NCI-H748 treated with DMSO at 0.1 percent for 48 hours (cell line): ENCODE data around the gene XKR7.

Experiments
- DNase-seq: peaks from one replicate; lab custom pipeline; 2025; lab: John Stamatoyannopoulos, UW

XKR7 gene

DNA sequence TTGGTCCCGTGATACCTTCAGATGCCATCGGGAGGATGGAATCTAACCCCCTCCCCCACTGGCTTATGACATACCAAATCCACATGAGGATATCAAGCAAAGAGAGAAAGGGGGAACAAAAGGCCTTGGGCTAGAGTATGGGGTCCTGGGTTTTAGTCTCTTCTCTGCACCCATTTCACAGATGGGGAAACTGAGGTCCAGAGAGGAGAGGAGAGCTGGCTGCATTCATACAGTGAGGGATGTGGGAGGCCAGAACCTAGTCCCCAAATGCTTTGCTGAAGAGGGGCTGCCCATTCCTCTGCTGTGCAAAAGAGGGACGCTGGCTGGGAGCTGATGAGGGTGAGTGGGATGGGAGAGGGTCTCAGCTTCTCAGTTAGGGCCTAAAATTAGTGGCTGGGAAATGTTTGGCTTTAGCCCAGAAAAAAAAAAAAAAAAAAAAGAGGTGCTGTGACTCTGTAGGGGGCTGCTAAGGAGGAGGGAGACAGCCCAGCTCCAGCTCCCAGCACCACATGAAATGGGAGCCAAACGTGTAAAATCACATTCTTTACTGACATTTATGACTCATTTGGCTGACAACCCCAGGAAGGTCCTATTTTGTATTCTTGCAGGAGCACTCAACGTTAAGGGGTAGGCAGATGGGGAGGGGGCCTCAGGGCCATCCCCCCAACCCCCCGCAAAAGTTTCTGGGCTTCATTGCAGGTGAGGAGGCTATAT lies 11.9 kb downstream of the XKR7 start:
- no peak for DNase-seq

DNA sequence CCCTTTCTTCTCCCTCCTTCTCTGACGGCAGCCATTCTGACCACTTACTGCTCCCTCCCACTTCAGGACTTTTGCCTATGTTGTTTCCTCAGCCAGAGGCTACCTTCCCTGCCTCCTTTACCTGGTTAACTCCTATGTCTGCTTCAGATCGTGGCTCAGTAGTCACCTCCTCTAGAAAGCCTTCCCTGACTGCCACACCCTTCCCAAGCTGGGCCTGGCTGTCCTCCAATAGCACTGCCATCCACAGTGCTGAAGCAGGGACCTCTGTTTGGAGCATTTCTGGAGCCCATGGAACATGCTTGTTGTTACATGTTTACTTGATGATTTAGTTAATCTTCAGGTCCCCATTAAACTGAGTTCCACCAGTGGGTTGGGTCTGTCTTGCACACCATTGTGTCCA lies 13.8 kb downstream of the XKR7 start:
- DNase-seq, result no peak

DNA sequence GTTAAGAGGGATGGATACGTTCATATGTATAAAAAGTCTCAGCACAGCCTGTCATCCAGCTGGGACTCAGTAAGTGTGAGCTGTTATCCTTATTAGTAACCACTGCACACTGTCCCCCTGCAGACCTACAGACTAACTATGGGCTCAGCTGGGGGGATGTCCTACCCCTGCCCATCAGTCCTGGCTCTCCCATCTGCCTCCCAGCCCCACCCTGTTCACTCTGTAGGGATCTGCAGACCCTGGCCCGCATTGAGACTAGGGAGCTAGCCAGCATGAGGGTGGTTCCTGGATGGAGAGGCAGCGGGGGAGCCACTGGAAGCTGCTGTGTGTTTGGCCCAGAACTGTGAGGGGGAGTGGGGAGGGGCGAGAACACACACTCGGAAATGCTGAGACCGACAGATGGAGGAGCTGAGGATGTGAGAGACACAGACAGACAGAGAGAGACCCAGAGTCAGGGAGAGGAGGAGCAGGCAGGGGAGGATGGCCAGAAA lies 17.1 kb downstream of the XKR7 start:
- DNase-seq, result no peak

DNA sequence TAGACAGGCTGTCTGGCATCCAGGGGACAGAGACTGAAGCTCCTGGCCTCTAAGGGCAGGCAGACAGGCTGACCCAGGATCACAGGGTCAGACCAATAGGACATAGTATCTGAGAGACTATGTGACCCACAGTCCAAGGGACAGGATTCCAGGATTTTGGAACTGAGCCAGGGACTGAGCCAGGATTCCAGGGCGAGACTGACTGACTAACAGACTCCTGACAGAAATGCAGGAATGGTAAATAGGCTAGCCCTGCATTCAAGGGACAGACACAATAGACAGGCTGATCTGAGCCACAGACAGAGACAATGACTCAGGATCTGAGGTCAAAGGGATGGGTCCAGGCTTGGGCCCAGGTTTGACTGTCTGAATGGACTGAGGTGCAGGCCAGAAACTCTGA lies 19.8 kb downstream of the XKR7 start:
- no peak for DNase-seq

DNA sequence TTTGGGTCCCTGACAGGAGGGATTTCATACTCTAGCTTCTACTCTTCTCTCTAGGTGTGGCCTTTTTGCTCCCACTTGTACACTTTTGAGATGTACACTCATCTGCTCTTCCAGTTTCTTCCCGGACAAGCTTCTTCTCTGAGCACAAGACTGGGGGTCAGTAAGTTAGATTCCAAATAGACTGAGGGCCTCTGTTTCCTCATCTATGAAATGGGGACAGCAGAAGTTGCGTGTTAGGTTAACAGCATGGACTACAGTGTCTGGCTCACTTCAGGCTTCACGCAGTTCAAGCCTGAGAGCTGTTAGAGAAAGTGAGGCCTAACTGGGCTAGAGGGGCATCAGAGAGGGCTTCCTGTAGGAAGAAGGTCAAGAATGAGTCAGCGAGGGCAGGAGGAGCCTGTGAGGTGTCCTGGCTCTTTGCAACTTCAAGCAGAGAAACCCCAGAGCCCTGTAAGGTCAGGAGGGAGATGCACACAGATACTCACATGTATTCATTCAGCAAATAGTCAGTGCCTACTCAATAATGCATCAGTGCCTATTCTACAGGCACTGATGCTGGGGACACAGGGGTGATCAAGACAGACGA lies 20.6 kb downstream of the XKR7 start:
- DNase-seq, result no peak

DNA sequence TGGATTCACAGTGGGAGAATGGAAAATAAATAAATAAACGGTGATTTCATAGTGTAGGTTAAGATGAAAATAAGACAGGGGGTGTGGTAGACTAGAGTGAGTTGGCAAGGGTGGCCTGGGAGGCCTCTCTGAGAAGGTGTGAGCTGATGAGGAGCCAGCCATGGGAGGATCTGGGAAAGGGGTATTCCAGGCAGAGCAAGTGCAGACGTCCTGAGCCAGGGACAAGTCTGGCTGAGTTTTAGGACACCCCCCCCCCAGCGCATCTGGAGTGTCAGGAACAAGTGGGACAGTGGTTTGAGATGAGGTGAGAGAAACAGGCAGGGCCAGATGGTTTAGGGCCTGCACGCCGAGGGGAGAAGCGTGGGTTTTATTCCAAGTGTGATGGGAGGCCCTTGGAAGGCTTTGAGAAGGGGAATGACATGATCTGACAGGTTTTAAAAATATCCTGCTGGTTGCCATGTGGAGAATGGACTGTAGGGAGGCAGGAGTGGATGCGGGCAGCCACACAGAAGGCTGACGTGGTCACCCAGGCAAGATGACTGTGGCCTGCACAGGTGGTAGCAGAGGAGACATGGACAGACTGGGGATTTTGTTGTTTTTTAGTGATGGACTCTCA lies 21.2 kb downstream of the XKR7 start:
- DNase-seq, result no peak

DNA sequence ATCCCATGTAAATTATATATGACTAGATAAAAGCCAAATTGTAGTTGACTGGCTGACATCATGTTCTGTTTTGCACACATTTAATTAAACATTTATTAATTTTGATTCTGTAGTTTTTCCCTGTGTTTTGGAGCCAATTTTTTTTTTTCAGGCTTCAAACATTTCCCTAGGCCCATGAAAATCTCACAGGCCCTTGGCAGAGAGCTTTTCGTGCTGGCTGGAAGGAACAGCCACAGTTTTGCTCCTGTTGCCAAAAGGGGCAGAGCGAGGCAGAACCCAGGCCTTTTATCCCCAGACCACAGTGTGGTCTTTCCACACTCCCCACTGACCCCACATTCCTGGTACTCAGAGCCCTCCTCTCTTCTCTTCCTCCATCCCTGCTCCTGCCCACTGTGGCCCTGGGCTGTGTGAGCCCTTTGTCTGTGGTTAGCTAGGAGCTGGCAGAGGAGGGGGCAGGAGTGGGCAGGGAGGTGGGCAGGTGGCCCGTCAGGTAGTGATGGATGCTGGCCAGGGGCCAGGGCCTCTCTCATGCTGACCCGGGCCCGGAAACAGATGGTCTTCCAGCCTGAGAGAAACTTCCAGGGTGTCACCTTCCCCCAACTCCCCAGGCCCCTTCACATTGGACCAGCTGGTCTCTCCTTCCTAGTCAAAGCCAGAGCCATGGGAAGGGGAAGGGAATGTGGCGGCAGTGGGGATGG lies 22.8 kb downstream of the XKR7 start:
- DNase-seq, result no peak

DNA sequence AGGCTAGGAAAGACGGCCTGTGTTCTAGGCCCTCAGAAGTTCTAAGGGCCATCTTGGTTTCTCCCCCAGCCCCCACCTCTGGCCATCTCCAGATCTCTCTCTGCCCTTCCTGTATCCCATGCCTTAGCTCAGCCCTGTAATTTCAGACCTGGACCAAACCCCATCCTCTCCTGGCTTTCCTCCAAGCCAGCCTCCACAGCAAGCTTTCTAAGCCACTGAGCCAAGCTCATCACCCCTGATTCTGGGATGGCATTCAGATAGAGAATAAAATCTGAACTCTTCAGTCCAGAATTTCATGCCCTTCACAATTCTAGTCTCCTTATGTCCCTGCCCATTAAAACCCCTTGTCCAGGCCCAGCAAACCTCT lies 23.4 kb downstream of the XKR7 start:
- no peak for DNase-seq

DNA sequence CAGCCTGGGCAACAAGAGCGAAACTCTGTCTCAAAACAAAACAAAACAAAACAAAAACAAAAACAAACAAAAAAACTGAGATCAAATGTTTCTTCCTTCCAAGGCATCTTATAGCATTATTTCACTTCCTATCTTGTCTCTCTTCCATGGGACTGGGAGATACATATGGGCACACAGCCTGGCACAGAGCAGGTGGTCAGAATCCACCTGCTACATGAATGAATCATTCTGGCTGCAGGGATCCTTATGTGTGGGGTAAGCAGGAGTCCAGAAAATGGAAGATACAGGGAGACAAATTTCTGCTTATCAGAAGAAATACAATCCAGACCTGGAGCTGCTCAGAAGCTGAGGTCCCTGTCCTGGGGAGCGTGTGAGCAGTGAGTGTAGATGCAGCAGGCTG lies 24.1 kb downstream of the XKR7 start:
- DNase-seq, result no peak

DNA sequence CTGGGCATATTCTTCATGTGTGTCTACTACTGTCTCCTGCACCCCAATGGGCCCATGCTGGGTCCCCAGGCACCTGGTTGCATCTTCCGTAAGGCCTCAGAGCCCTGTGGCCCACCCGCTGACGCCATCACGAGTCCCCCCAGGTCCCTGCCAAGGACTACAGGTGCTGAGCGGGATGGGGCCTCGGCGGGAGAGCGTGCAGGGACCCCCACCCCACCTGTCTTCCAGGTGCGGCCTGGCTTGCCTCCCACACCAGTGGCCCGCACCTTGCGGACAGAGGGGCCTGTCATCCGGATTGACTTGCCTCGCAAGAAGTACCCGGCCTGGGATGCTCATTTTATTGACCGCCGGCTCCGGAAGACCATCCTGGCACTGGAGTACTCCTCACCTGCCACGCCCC lies 29.0 kb downstream of the XKR7 start:
- no peak for DNase-seq

DNA sequence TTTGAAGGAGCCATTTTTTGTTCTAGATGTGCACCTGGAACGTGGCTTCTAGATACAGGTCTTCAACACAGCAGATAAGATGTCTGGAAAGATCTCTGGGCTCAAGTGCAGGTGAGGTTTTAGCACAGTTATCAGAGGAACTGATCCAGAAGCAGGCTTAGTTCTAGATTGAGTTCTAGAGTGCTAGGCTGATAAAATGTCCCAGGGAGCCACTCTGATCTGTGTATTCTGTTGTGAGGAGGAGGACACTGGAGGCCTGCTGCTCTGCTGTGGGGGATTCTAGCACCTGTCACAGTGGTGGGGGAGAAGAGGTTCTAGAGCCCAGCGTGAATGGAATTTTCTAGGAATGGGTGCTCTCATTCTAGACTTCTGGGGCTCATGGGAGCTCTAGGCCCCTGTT lies 30.3 kb downstream of the XKR7 start:
- DNase-seq, result no peak

DNA sequence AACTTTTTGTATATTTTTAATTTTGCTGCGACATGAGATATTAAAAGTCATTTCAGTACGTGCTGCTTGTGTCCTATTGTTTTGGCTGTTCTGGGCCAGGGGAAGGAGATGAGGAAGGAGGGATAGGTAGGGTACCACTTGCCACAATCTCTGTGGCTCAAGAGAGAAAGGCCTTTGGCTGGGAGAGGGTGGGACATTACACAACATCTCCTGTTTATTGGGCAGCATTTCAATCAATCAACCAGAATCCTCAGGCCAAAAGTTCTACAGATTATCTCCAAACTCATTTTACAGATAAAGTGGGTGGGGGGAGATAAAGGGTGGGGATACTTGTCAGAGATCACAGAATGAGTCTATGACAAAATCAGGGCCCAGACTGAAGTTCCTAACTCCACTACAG lies 35.4 kb downstream of the XKR7 start:
- DNase-seq, result no peak

DNA sequence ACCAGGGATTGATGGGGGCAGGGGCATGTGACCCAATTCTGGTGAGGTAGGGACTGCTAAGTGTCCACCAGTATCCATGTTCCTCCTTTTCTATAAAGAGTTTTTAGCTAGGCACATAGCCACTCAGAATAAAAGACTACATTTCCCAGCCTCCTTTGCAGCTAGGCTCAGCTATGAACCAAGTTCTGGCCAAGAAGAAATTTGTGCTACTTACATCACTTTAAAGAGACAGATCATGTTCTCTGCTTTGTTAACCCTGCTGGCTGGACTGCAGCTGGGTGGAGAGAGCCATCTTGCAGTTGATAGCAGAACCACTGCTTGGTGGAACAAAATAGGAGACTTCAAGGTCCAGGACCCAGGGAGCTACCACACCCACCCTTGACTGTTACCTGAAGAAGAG lies 37.0 kb downstream of the XKR7 start:
- no peak for DNase-seq

DNA sequence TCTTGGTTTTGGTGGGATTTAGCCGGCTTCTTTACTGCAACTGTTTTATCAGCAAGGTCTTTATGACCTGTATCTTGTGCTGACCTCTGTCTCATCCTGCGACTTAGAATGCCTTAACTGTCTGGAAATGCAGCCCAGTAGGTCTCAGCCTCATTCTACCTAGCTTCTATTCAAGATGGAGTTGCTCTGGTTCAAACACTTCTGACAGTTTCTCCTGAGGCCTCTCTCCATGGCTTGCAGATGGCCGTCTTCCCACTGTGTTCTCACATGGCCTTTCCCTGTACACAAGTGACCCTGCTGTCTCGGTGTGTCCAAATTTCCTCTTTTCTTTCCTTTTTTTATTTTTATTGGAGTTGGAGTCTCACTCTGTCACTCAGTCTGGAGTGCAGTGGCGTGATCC lies 38.1 kb downstream of the XKR7 start:
- no peak for DNase-seq

DNA sequence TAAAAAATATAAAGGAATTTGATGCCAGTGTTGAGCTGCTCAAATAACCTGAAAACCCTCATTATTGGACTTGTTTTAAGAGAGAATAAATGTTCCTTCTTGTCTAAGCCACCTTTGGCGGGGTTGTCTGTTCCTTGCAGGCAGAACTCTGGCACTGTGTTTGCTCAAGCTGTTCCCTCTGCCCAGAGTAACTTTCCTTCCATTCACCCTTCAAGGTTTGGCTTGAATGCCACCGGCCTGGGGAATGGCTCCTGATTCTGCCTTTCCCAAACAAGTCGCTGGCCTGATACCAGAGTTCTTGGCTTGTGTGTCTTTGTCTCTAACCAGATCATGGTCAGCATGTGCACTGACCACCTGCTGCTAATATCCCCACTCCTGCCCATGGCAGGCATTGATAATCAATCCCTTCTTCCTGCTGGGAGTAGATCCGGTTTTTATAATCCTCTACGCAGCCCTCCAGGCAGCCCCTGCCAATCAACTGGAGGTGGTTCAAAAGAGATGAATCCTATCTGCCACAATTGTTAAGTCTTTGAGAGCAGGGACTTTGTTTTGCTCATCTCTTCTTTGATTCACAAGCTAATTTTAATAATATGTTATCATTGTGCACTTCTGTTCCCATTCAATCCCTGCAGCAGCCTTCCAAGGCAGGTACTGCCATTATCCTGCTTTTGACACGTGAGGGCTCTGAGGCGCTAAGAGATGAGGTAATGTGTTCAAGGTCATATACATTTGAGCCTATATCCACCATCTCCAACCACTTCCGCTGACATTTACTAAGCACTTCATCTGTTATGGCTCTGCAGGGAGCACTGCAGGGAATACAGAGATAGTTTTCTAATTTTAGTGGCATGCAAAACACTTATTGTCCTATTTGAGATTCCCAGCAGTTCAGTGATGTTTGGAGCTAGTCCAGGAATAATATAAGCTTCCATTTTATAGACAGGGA lies 39.2 kb downstream of the XKR7 start:
- DNase-seq, result peak; percentile 18

DNA sequence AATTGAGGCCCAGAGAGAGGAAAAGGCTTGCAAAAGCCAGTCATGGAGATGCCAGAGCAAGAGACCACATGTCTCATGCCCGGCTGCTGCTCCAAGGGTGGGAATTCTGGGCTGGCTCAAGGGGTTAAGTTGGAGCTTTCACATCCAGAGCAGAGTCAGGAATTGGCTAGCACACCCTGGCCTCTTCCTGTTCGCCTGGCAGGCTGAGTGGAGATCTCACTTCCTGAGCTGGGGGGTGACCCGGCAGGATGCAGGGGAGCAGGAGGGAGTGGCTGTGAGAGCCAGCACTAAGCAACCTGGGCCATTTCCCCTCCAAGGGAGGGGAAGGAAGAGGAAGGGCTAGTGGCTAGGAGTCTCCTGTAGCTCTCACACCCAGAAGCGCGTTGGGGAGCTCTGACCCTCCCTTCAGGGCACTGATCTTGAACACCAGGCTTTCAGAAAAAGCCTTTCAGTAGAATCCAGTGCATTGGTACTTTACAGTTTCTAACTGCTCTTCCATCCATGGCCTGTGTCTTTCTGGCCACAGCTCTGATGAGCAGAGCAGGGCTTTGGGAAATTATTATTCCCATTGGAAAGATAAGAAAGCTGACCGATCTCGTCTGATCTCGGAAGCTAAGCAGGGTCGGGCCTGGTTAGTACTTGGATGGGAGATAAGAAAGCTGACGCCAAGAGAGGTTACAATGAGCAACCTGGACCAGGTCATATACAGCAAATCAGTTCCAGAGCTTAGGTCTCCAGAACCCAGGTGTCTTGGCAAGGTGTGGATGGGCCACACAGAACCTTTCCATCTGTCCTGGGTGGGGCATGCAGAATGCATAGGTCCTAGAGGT lies 40.1 kb downstream of the XKR7 start:
- DNase-seq, result no peak

DNA sequence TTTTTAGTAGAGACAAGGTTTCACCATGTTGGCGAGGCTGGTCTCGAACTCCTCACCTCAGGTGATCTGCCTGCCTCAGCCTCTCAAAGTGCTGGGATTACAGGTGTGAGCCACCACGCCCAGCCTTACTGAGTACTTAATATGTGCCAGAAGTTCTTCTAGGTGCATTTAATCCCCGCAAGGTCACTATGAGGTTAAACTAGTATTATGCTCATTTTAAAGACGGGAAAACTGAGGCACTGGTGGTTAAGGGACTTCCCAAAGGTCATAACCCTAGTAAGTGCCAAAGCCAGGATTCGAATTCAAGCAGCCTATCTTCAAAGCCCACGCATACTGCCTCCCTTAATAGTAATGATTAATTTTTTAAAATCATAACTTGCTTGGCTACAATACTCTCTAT lies 41.6 kb downstream of the XKR7 start:
- no peak for DNase-seq

DNA sequence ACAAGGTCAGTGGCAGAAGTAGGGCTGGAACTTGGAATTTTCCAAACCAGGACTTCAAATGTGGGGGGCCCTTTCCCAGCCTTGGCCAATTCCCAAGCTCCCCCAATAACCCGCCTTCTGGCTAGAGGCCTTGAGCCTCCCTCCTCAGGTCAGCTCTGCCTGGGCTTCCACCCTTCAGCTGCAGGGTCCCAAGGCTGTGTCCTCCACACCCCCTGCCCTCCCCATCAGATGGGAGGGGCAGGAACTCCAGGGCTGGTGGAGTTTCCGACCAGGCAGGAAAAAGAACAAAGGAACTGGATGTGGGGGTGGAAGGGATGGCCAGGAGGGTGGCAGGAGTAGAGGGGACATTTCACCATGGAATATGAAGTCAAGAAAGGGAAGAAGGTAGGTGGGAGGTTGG lies 42.1 kb downstream of the XKR7 start, which contains the start of gene CCM2L:
TSS of gene CCM2L (plus strand) at position 338 of the 400 bp plus-strand sequence. CDS start at position 355, 17 bp downstream.
- DNase-seq, result no peak

DNA sequence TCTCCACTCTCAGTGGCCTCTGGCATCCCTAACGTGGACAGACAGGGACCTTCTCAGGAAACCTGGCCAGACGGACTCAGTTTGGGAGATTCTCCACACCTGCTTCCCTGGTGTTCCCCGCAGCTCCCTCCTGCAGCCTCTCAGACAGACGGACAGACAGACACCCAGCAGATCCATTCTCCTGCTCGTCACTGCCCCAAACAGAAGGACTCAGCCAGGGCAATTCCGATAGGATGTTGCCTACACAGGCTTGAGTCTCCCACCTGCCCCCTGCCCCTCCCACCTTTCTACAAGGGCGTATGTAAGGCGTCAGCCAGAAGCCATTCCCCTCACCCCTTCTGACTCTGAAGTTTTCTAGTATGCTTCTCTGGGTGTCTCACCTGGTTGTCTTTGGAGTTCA lies 42.7 kb downstream of the XKR7 start:
- DNase-seq, result no peak

DNA sequence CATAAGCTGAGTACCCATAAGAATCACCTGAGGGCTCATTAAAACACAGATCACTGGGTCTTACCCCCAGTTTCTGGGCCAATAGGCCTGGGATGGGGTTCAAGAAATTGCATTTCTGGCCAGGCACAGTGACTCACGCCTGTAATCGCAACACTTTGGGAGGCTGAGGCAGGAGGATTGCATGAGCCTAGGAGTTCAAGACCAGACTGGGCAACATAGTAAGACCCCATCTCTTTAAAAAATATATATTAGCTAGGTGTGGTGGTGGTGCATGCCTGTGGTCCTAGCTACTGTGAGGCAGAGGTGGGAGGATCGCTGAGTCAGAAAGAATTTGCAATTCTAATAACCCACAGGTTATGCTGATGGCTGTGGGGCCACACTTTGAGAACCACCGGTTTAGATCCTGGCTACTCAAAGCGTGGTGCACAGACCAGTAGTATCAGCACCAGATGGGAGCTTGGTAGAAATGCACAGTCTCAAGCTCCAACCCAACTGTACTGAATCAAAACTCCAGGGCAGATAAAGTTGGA lies 44.3 kb downstream of the XKR7 start:
- no peak for DNase-seq

DNA sequence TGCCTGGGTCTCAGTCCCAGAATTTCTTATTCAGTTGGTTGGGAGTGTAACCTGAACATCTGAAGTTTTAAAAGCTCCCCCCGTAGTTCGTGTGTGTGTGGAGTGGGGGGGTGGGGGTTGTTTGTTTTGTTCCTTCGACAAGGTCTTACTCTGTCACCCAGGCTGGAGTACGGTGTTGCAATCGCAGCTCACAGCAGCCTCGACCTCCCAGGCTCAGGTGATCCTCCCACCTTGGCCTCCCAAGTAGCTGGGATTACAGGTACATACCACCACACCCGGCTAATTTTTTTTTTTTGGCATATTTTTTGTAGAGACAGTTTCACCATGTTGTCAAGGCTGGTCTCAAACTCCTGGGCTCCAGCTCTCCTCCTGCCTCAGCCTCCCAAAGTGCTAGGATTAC lies 45.4 kb downstream of the XKR7 start:
- DNase-seq, result no peak
